Measurements from ENCODE around the gene TMEM108.

TMEM108 gene

GRCh38 chr3:133192363-133192945 lies 154.3 kb downstream of the TMEM108 start:
- Histone ChIP-seq H3K36me3 (ENCODE audit: control insufficient read depth, insufficient read depth, low read length) (no peaks in the 10 kb centered on the region), H3K4me3 (ENCODE audit: extremely low read depth, insufficient read depth, low read length, poor library complexity, severe bottlenecking) (no peak overlapping the region), H3K27ac (ENCODE audit: low read depth, low read length, severe bottlenecking) (peak overlapping the region; percentile 23), H3K4me1 (ENCODE audit: control insufficient read depth, insufficient read depth, low read length, poor library complexity, severe bottlenecking) (no peaks in the 10 kb centered on the region), H3K9me3 (ENCODE audit: control insufficient read depth, low read length) (no peaks in the 10 kb centered on the region)
- 78% methylated on average over 8 to 9 of the region's 9 CpGs for whole genome bisulfite sequencing, 2 experiments (ENCODE audit: insufficient coverage in 2 of 2)

DNA sequence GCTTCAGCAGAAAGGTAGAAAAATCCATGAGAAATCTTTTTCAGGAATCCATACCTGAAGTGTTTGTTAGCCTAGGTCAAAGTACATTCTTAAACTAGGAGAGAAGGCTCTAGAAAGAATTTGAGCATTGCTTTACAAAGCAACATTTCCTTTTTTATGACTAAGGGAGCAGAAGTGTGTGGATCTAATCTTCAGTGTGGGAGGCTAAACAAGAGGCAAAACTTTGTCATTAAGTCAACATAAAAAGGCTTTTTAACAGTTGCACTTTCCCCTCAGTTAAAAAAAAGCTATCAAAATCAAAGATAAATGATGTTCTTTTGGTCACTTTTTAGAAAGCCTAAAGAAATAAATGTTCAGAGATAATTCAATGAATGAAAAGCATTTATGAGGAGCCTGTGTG lies 154.8 kb downstream of the TMEM108 start:
- Histone ChIP-seq H3K4me1 (ENCODE audit: control insufficient read depth, insufficient read depth, low read length, poor library complexity, severe bottlenecking) (no peaks in the 10 kb centered on the region), H3K27ac (ENCODE audit: low read depth, low read length, severe bottlenecking) (peak overlapping the region; percentile 23)

GRCh38 chr3:133196527-133196926 lies 158.3 kb downstream of the TMEM108 start:
- Histone ChIP-seq H3K4me3 (ENCODE audit: extremely low read depth, insufficient read depth, low read length, poor library complexity, severe bottlenecking) (no peak overlapping the region), H3K36me3 (ENCODE audit: control insufficient read depth, insufficient read depth, low read length) (no peaks in the 10 kb centered on the region), H3K27ac (ENCODE audit: low read depth, low read length, severe bottlenecking) (no peak overlapping the region), H3K9me3 (ENCODE audit: control insufficient read depth, low read length) (peaks cover 10% of the 10 kb centered on the region), H3K4me1 (ENCODE audit: control insufficient read depth, insufficient read depth, low read length, poor library complexity, severe bottlenecking) (no peaks in the 10 kb centered on the region)
- WGBS, 2 experiments (ENCODE audit: insufficient coverage in 2 of 2): 92 to 100% methylated on average over 3 of the region's 3 CpGs

More for the DNA sequence above, 154.8 kb downstream of the TMEM108 start:
- Histone ChIP-seq H3K9me3 (ENCODE audit: control insufficient read depth, low read length) (no peaks in the 10 kb centered on the region), H3K4me3 (ENCODE audit: extremely low read depth, insufficient read depth, low read length, poor library complexity, severe bottlenecking) (no peak overlapping the region), H3K36me3 (ENCODE audit: control insufficient read depth, insufficient read depth, low read length) (no peaks in the 10 kb centered on the region)

DNA sequence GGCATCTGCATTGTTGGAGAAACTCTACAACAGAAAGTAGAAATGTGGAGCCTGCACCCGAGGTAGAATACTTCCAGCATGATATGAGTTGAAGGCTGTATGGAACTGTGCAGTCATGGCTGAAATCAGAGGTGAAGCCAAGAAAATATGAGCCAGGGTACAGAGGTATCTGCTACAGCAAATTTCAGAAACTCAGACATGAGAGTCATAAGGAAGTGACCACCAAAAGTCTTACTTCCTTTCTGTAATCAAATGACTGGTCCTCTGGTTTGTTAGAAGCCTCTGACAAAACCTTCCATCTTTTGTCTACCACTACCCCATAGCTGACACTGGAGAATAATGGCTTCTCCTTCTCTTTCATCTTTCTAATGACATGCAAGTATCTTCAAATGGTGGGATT lies 159.4 kb downstream of the TMEM108 start:
- WGBS, 2 experiments (ENCODE audit: insufficient coverage in 2 of 2): 86 to 100% methylated on average over 1 of the region's 1 CpG
- peaks cover 10% of the 10 kb centered on the region for H3K9me3 ChIP-seq (ENCODE audit: control insufficient read depth, low read length)
- no peak overlapping the region for H3K27ac ChIP-seq (ENCODE audit: low read depth, low read length, severe bottlenecking)
- no peaks in the 10 kb centered on the region for H3K4me1 ChIP-seq (ENCODE audit: control insufficient read depth, insufficient read depth, low read length, poor library complexity, severe bottlenecking)
- no peak overlapping the region for H3K4me3 ChIP-seq (ENCODE audit: extremely low read depth, insufficient read depth, low read length, poor library complexity, severe bottlenecking)
- H3K36me3 ChIP-seq (ENCODE audit: control insufficient read depth, insufficient read depth, low read length): no peaks in the 10 kb centered on the region

GRCh38 chr3:133206921-133207320 lies 168.7 kb downstream of the TMEM108 start:
- Histone ChIP-seq H3K36me3 (ENCODE audit: control insufficient read depth, insufficient read depth, low read length) (no peaks in the 10 kb centered on the region), H3K4me1 (ENCODE audit: control insufficient read depth, insufficient read depth, low read length, poor library complexity, severe bottlenecking) (peaks cover 6% of the 10 kb centered on the region), H3K27ac (ENCODE audit: low read depth, low read length, severe bottlenecking) (no peak overlapping the region), H3K4me3 (ENCODE audit: extremely low read depth, insufficient read depth, low read length, poor library complexity, severe bottlenecking) (no peak overlapping the region), H3K9me3 (ENCODE audit: control insufficient read depth, low read length) (no peaks in the 10 kb centered on the region)
- 48% methylated on average over 3 to 4 of the region's 5 CpGs for WGBS, 2 experiments (ENCODE audit: insufficient coverage in 2 of 2)

DNA sequence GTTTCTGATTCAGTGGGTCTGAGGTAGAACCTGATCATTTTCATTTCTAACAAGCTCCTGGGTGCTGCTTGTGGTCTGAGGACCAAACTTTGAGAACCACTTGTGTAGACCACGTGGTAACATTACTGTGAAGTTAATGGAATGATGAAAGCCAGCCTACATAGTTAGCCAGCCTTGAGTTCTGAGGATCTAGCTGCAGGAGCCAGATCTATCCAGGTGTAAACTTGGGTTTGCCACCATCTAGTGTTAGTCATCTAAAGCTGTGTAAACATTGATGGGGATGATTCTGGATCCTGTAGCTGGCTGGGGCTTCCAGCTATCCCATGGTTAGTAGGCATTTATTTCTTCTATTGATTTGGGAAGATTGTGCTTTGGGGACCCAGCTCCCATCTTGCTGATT lies 170.0 kb downstream of the TMEM108 start:
- Histone ChIP-seq H3K9me3 (ENCODE audit: control insufficient read depth, low read length) (no peaks in the 10 kb centered on the region), H3K4me1 (ENCODE audit: control insufficient read depth, insufficient read depth, low read length, poor library complexity, severe bottlenecking) (peaks cover 6% of the 10 kb centered on the region), H3K4me3 (ENCODE audit: extremely low read depth, insufficient read depth, low read length, poor library complexity, severe bottlenecking) (no peak overlapping the region), H3K36me3 (ENCODE audit: control insufficient read depth, insufficient read depth, low read length) (no peaks in the 10 kb centered on the region), H3K27ac (ENCODE audit: low read depth, low read length, severe bottlenecking) (no peak overlapping the region)
- WGBS, 2 experiments (ENCODE audit: insufficient coverage in 2 of 2): 67 to 86% methylated on average over 1 of the region's 1 CpG

GRCh38 chr3:133209871-133210550 lies 171.8 kb downstream of the TMEM108 start:
- no peak overlapping the region for H3K4me3 ChIP-seq (ENCODE audit: extremely low read depth, insufficient read depth, low read length, poor library complexity, severe bottlenecking)
- H3K27ac ChIP-seq (ENCODE audit: low read depth, low read length, severe bottlenecking): no peak overlapping the region
- peaks cover 6% of the 10 kb centered on the region for H3K4me1 ChIP-seq (ENCODE audit: control insufficient read depth, insufficient read depth, low read length, poor library complexity, severe bottlenecking)
- WGBS, 2 experiments (ENCODE audit: insufficient coverage in 2 of 2): 80% methylated on average over 1 of the region's 1 CpG; no CpG with 5 or more reads in 1 of the 2 experiments
- H3K9me3 ChIP-seq (ENCODE audit: control insufficient read depth, low read length): no peaks in the 10 kb centered on the region
- H3K36me3 ChIP-seq (ENCODE audit: control insufficient read depth, insufficient read depth, low read length): no peaks in the 10 kb centered on the region

- Histone ChIP-seq H3K36me3 (ENCODE audit: control insufficient read depth, insufficient read depth, low read length) (no peaks in the 10 kb centered on the region), H3K4me1 (ENCODE audit: control insufficient read depth, insufficient read depth, low read length, poor library complexity, severe bottlenecking) (peaks cover 6% of the 10 kb centered on the region), H3K4me3 (ENCODE audit: extremely low read depth, insufficient read depth, low read length, poor library complexity, severe bottlenecking) (no peak overlapping the region), H3K27ac (ENCODE audit: low read depth, low read length, severe bottlenecking) (no peak overlapping the region), H3K9me3 (ENCODE audit: control insufficient read depth, low read length) (no peaks in the 10 kb centered on the region)
- 90% methylated on average over 2 of the region's 4 CpGs; no CpG with 5 or more reads in 1 of the 2 experiments for WGBS, 2 experiments (ENCODE audit: insufficient coverage in 2 of 2)
Observed at GRCh38 chr3:133210656-133211055, 172.5 kb downstream of the TMEM108 start.

- H3K36me3 ChIP-seq (ENCODE audit: control insufficient read depth, insufficient read depth, low read length): no peaks in the 10 kb centered on the region
- peaks cover 6% of the 10 kb centered on the region for H3K4me1 ChIP-seq (ENCODE audit: control insufficient read depth, insufficient read depth, low read length, poor library complexity, severe bottlenecking)
- no peaks in the 10 kb centered on the region for H3K9me3 ChIP-seq (ENCODE audit: control insufficient read depth, low read length)
- H3K27ac ChIP-seq (ENCODE audit: low read depth, low read length, severe bottlenecking): no peak overlapping the region
- WGBS, 2 experiments (ENCODE audit: insufficient coverage in 2 of 2): 50% methylated on average over 2 of the region's 2 CpGs; no CpG with 5 or more reads in 1 of the 2 experiments
- H3K4me3 ChIP-seq (ENCODE audit: extremely low read depth, insufficient read depth, low read length, poor library complexity, severe bottlenecking): no peak overlapping the region
Observed at GRCh38 chr3:133211449-133211848, 173.3 kb downstream of the TMEM108 start.

GRCh38 chr3:133211856-133212255 lies 173.7 kb downstream of the TMEM108 start:
- Histone ChIP-seq H3K4me3 (ENCODE audit: extremely low read depth, insufficient read depth, low read length, poor library complexity, severe bottlenecking) (no peak overlapping the region), H3K36me3 (ENCODE audit: control insufficient read depth, insufficient read depth, low read length) (no peaks in the 10 kb centered on the region), H3K9me3 (ENCODE audit: control insufficient read depth, low read length) (no peaks in the 10 kb centered on the region), H3K4me1 (ENCODE audit: control insufficient read depth, insufficient read depth, low read length, poor library complexity, severe bottlenecking) (peaks cover 4% of the 10 kb centered on the region), H3K27ac (ENCODE audit: low read depth, low read length, severe bottlenecking) (no peak overlapping the region)

- peaks cover 3% of the 10 kb centered on the region for H3K4me1 ChIP-seq (ENCODE audit: control insufficient read depth, insufficient read depth, low read length, poor library complexity, severe bottlenecking)
- H3K9me3 ChIP-seq (ENCODE audit: control insufficient read depth, low read length): no peaks in the 10 kb centered on the region
- no peak overlapping the region for H3K4me3 ChIP-seq (ENCODE audit: extremely low read depth, insufficient read depth, low read length, poor library complexity, severe bottlenecking)
- no peak overlapping the region for H3K27ac ChIP-seq (ENCODE audit: low read depth, low read length, severe bottlenecking)
- H3K36me3 ChIP-seq (ENCODE audit: control insufficient read depth, insufficient read depth, low read length): no peaks in the 10 kb centered on the region
- WGBS, 2 experiments (ENCODE audit: insufficient coverage in 2 of 2): 100% methylated on average over 1 of the region's 2 CpGs
Observed at GRCh38 chr3:133213937-133214336, 175.7 kb downstream of the TMEM108 start.
